HAP-1 (cell line): ENCODE data around the gene AHCY.
A peak's percentile ranks its signal among the peaks of the same experiment; 100 is the strongest.

Experiments
- DNase-seq, 2 experiments: peaks; one replicate each; pipeline ENCODE4 v3.0.0-alpha.2; 2016 to 2020; ENCODE audit warnings: low spot score in 2 of 2
- H3K27me3 ChIP-seq: fragments of 250-450 bp; sonication (Bioruptor Pico); 2 replicates; pipeline ENCODE4 v1.5.1; 2020; ENCODE audit warnings: low read depth, mild to moderate bottlenecking, moderate library complexity
- H3K36me3 ChIP-seq: fragments of 250-450 bp; sonication (Bioruptor Pico); replicated peaks from 2 replicates; pipeline ENCODE4 v1.5.1; 2020; ENCODE audit warnings: mild to moderate bottlenecking
- H3K4me1 ChIP-seq: fragments of 250-450 bp; sonication (Bioruptor Pico); 2 replicates; pipeline ENCODE4 v1.5.1; 2020; ENCODE audit warnings: mild to moderate bottlenecking
- H3K4me3 ChIP-seq: fragments of 250-450 bp; sonication (Bioruptor Pico); 2 replicates; pipeline ENCODE4 v1.5.1; 2020; ENCODE audit warnings: mild to moderate bottlenecking, moderate library complexity
- H3K9me3 ChIP-seq: fragments of 250-450 bp; sonication (Bioruptor Pico); 2 replicates; pipeline ENCODE4 v1.5.1; 2020; ENCODE audit warnings: mild to moderate bottlenecking, moderate library complexity
- in situ Hi-C: fragments of 300-500 bp; cut with MboI; formaldehyde crosslinking; loops from 3 replicates; pipeline ENCODE4 v1.14.3; 2020; ENCODE audit warnings: low sequenced_read_pairs, inconsistent platforms, mixed read lengths

Gene AHCY

GRCh38 chr20:34312544-34313217, 9.5 kb upstream of the AHCY start:
- in situ Hi-C loops: loop anchor here (25.0 kb wide), 1 partner anchor 400 kb away; the partner anchor contains the start of gene TP53INP2
- Histone ChIP-seq H3K9me3 (no peaks in the 10 kb centered on the region), H3K36me3 (no peaks in the 10 kb centered on the region), H3K27me3 (no peaks in the 10 kb centered on the region), H3K4me3 (peak overlapping the region; percentile 13; the same call in 1 of the 2 replicates), H3K4me1 (0 out of 2 replicates have a peak, but pooled peaks cover 3% of the 10 kb centered on the region)
- peak; percentile 85 to 94 for DNase-seq

GRCh38 chr20:34312024-34312460, 8.9 kb upstream of the AHCY start:
- no peaks in the 10 kb centered on the region for H3K36me3 ChIP-seq
- H3K4me3 ChIP-seq: no peak overlapping the region
- H3K4me1 ChIP-seq: 0 out of 2 replicates have a peak, but pooled peaks cover 3% of the 10 kb centered on the region
- in situ Hi-C loops: loop anchor here (25.0 kb wide), 1 partner anchor 400 kb away; the partner anchor contains the start of gene TP53INP2
- H3K9me3 ChIP-seq: no peaks in the 10 kb centered on the region
- H3K27me3 ChIP-seq: no peaks in the 10 kb centered on the region
- no peak for DNase-seq

GRCh38 chr20:34311118-34312023, 8.2 kb upstream of the AHCY start:
- peak in 1 of 2 experiments; percentile 37 for DNase-seq

GRCh38 chr20:34310481-34311117, 7.4 kb upstream of the AHCY start:
- no peak for DNase-seq
- H3K36me3 ChIP-seq: no peaks in the 10 kb centered on the region
- no peaks in the 10 kb centered on the region for H3K9me3 ChIP-seq
- no peak overlapping the region for H3K4me3 ChIP-seq
- in situ Hi-C loops: loop anchor here (25.0 kb wide), 1 partner anchor 402 kb away; the partner anchor contains the start of gene TP53INP2
- no peaks in the 10 kb centered on the region for H3K27me3 ChIP-seq
- H3K4me1 ChIP-seq: 0 out of 2 replicates have a peak, but pooled peaks cover 3% of the 10 kb centered on the region

More at GRCh38 chr20:34311118-34312023, 8.2 kb upstream of the AHCY start:
- Histone ChIP-seq H3K36me3 (no peaks in the 10 kb centered on the region), H3K4me1 (0 out of 2 replicates have a peak, but pooled peaks cover 3% of the 10 kb centered on the region), H3K9me3 (no peaks in the 10 kb centered on the region), H3K27me3 (no peaks in the 10 kb centered on the region), H3K4me3 (no peak overlapping the region)
- in situ Hi-C loops: loop anchor here (25.0 kb wide), 1 partner anchor 401 kb away; the partner anchor contains the start of gene TP53INP2

- no peak overlapping the region for H3K4me3 ChIP-seq
- H3K4me1 ChIP-seq: 0 out of 2 replicates have a peak, but pooled peaks cover 3% of the 10 kb centered on the region
- no peaks in the 10 kb centered on the region for H3K9me3 ChIP-seq
- H3K36me3 ChIP-seq: no peaks in the 10 kb centered on the region
- no peaks in the 10 kb centered on the region for H3K27me3 ChIP-seq
- no peak for DNase-seq
- in situ Hi-C loops: loop anchor here (25.0 kb wide), 1 partner anchor 403 kb away; the partner anchor contains the start of gene TP53INP2
These were observed 6.5 kb upstream of the AHCY start for GRCh38 chr20:34309691-34310090.

GRCh38 chr20:34305333-34306230, 2.4 kb upstream of the AHCY start:
- DNase-seq: no peak
- Histone ChIP-seq H3K4me3 (no peak overlapping the region), H3K4me1 (peaks cover 15% of the 10 kb centered on the region), H3K36me3 (peaks cover 12% of the 10 kb centered on the region), H3K9me3 (0 out of 2 replicates have a peak, but pooled peaks cover 2% of the 10 kb centered on the region), H3K27me3 (no peaks in the 10 kb centered on the region)
- in situ Hi-C loops: loop anchor here (25.0 kb wide), 1 partner anchor 407 kb away; the partner anchor contains the start of gene TP53INP2

GRCh38 chr20:34302312-34302722, 838 bp downstream of the AHCY start:
- DNase-seq: peak in 1 of 2 experiments; percentile 17
- Histone ChIP-seq H3K9me3 (0 out of 2 replicates have a peak, but pooled peaks cover 2% of the 10 kb centered on the region), H3K4me1 (peaks cover 15% of the 10 kb centered on the region), H3K4me3 (peak overlapping the region; percentile 94), H3K36me3 (peaks cover 33% of the 10 kb centered on the region), H3K27me3 (no peaks in the 10 kb centered on the region)
- in situ Hi-C loops: loop anchor here (5.0 to 25.0 kb wide), 2 partner anchors 215 to 410 kb away; partner anchors contain the start of genes DYNLRB1 and TP53INP2

- no peaks in the 10 kb centered on the region for H3K27me3 ChIP-seq
- DNase-seq: peak in 1 of 2 experiments; percentile 8
- H3K4me3 ChIP-seq: peak overlapping the region; percentile 94
- in situ Hi-C loops: loop anchor here (5.0 to 25.0 kb wide), 2 partner anchors 216 to 411 kb away; partner anchors contain the start of genes DYNLRB1 and TP53INP2
- peaks cover 33% of the 10 kb centered on the region for H3K36me3 ChIP-seq
- H3K9me3 ChIP-seq: 0 out of 2 replicates have a peak, but pooled peaks cover 2% of the 10 kb centered on the region
- H3K4me1 ChIP-seq: peaks cover 15% of the 10 kb centered on the region
These were observed 1.4 kb downstream of the AHCY start for GRCh38 chr20:34301587-34302311.

GRCh38 chr20:34300809-34301586, 2.2 kb downstream of the AHCY start:
- H3K4me3 ChIP-seq: peak overlapping the region; percentile 94
- H3K9me3 ChIP-seq: 0 out of 2 replicates have a peak, but pooled peaks cover 2% of the 10 kb centered on the region
- H3K4me1 ChIP-seq: peaks cover 15% of the 10 kb centered on the region
- peaks cover 34% of the 10 kb centered on the region for H3K36me3 ChIP-seq
- DNase-seq: peak; percentile 24 to 56
- in situ Hi-C loops: loop anchor here (5.0 to 25.0 kb wide), 2 partner anchors 216 to 411 kb away; partner anchors contain the start of genes DYNLRB1 and TP53INP2
- H3K27me3 ChIP-seq: no peaks in the 10 kb centered on the region

GRCh38 chr20:34300256-34300806, 2.8 kb downstream of the AHCY start:
- Histone ChIP-seq H3K4me3 (no peak overlapping the region), H3K27me3 (no peaks in the 10 kb centered on the region)
- no peak for DNase-seq

More at GRCh38 chr20:34300256-34300806, 2.8 kb downstream of the AHCY start:
- H3K9me3 ChIP-seq: 0 out of 2 replicates have a peak, but pooled peaks cover 2% of the 10 kb centered on the region
- peaks cover 39% of the 10 kb centered on the region for H3K36me3 ChIP-seq
- H3K4me1 ChIP-seq: peaks cover 15% of the 10 kb centered on the region
- in situ Hi-C loops: loop anchor here (5.0 to 25.0 kb wide), 2 partner anchors 217 to 412 kb away; partner anchors contain the start of genes DYNLRB1 and TP53INP2
